ENCODE measurements around the gene HTR5A.

Gene HTR5A

GRCh38 chr7:155064186-155064585 is 5.9 kb upstream of the HTR5A start:
- Histone ChIP-seq H3K27ac (ENCODE audit: extremely low read depth, low read depth, low read length) (no peak overlapping the region), H3K36me3 (ENCODE audit: control insufficient read depth in 2 of 2, insufficient read depth in 1 of 2, low read length in 2 of 2) (no peaks in the 10 kb centered on the region), H3K9me3 (ENCODE audit: control insufficient read depth, insufficient read depth, low read depth, low read length) (no peaks in the 10 kb centered on the region), H3K4me3 (ENCODE audit: low read depth, low read length) (no peak overlapping the region), H3K4me1 (ENCODE audit: control insufficient read depth, insufficient read depth, low read length) (no peaks in the 10 kb centered on the region)
- CTCF ChIA-PET: no interaction called here
- TF ChIP-seq ZNF560 (tag by site-specific recombination; IDR thresholded peaks at IDR 0.05; ENCODE audit: borderline replicate concordance) (no peak), KLF8 (tag by site-specific recombination; IDR thresholded peaks at IDR 0.05) (no peak), ATF2 (tag by site-specific recombination; IDR thresholded peaks at IDR 0.05; ENCODE audit: low read depth) (no peak), ZNF558 (tag by site-specific recombination; IDR thresholded peaks at IDR 0.05) (no peak), ZNF596 (tag by site-specific recombination; IDR thresholded peaks at IDR 0.05) (no peak), ZNF426 (tag by site-specific recombination; IDR thresholded peaks at IDR 0.05) (no peak), KLF9 (tag by site-specific recombination; IDR thresholded peaks at IDR 0.05; ENCODE audit: low read depth) (no peak), ZNF324 (tag by site-specific recombination; IDR thresholded peaks at IDR 0.05) (no peak), SP2 (tag by site-specific recombination; IDR thresholded peaks at IDR 0.05) (no peak), ZNF600 (tag by site-specific recombination; IDR thresholded peaks at IDR 0.05) (no peak), ZNF112 (tag by site-specific recombination; IDR thresholded peaks at IDR 0.05) (no peak), ZNF670 (tag by site-specific recombination; IDR thresholded peaks at IDR 0.05; ENCODE audit: low read depth) (no peak), ZBTB7A (tag by site-specific recombination; IDR thresholded peaks at IDR 0.05; ENCODE audit: low read depth) (no peak), ZNF76 (tag by site-specific recombination; IDR thresholded peaks at IDR 0.05; ENCODE audit: borderline replicate concordance, low read depth) (no peak), REST (tag by site-specific recombination; IDR thresholded peaks at IDR 0.05) (no peak), ZNF24 (tag by site-specific recombination; IDR thresholded peaks at IDR 0.05) (no peak), ZNF140 (tag by site-specific recombination; IDR thresholded peaks at IDR 0.05) (no peak), ZNF48 (tag by site-specific recombination; IDR thresholded peaks at IDR 0.05) (no peak), ZNF2 (tag by site-specific recombination; IDR thresholded peaks at IDR 0.05) (no peak), ZBTB48 (tag by site-specific recombination; IDR thresholded peaks at IDR 0.05) (no peak)
- POLR2A ChIA-PET: no interaction called here

GRCh38 chr7:155066417-155066950 is 3.6 kb upstream of the HTR5A start:
- Histone ChIP-seq H3K4me3 (ENCODE audit: low read depth, low read length) (no peak overlapping the region), H3K27ac (ENCODE audit: extremely low read depth, low read depth, low read length) (no peak overlapping the region), H3K4me1 (ENCODE audit: control insufficient read depth, insufficient read depth, low read length) (no peaks in the 10 kb centered on the region), H3K9me3 (ENCODE audit: control insufficient read depth, insufficient read depth, low read depth, low read length) (no peaks in the 10 kb centered on the region), H3K36me3 (ENCODE audit: control insufficient read depth in 2 of 2, insufficient read depth in 1 of 2, low read length in 2 of 2) (no peaks in the 10 kb centered on the region)
- CTCF ChIA-PET: interaction anchor here (0.6 to 0.7 kb wide), 2 partner anchors 117 to 236 kb away, joined by 3 read pairs; no protein-coding TSS in a partner anchor
- POLR2A ChIA-PET: no interaction called here
- no peak for TF ChIP-seq ZNF596 (tag by site-specific recombination; IDR thresholded peaks at IDR 0.05)
- no peak for TF ChIP-seq PBX3 (CRISPR knock-in tag; IDR thresholded peaks at IDR 0.05)
- no peak for TF ChIP-seq SALL2 (tag by site-specific recombination; IDR thresholded peaks at IDR 0.05; ENCODE audit: borderline replicate concordance)
- TF ChIP-seq ZNF112 (tag by site-specific recombination; IDR thresholded peaks at IDR 0.05): no peak
- no peak for TF ChIP-seq ZBTB10 (tag by site-specific recombination; IDR thresholded peaks at IDR 0.05)
- no peak for TF ChIP-seq ZNF148 (tag by site-specific recombination; IDR thresholded peaks at IDR 0.05; ENCODE audit: borderline replicate concordance)
- TF ChIP-seq PRDM1 (tag by site-specific recombination; IDR thresholded peaks at IDR 0.05): no peak

Measured in HEK293 (cell line).